IPS DF 4.7 (cell line): ENCODE measurements around the gene THBS4.
"Not testable (repeated sequence)": the region's sequence is repeated elsewhere in the genome, so short reads cannot be mapped to it uniquely, and the experiment has no call there.

Experiments
- DNase-seq: peaks from one replicate; pipeline ENCODE4 v3.0.0-alpha.2; 2013; ENCODE audit warnings: low spot score; ENCODE audit errors: extremely low read depth

The THBS4 gene

GRCh38 chr5:80076131-80077050 is 41.2 kb downstream of the THBS4 start:
- no peak for DNase-seq

GRCh38 chr5:80077051-80077714 is 42.0 kb downstream of the THBS4 start:
- no peak for DNase-seq

GRCh38 chr5:80078921-80079320 is 43.8 kb downstream of the THBS4 start:
- no peak for DNase-seq

- DNase-seq: no peak
These were observed 47.1 kb downstream of the THBS4 start for GRCh38 chr5:80082281-80082680.

- DNase-seq: no peak
These were observed 47.6 kb downstream of the THBS4 start for GRCh38 chr5:80082731-80083100.

- no peak for DNase-seq
These were observed 48.1 kb downstream of the THBS4 start for GRCh38 chr5:80083101-80083890.

GRCh38 chr5:80090884-80091166 is 55.7 kb downstream of the THBS4 start:
- no peak for DNase-seq

GRCh38 chr5:80091792-80092192 is 56.6 kb downstream of the THBS4 start:
- DNase-seq: not testable (repeated sequence)

GRCh38 chr5:80092486-80093107 is 57.4 kb downstream of the THBS4 start:
- no peak for DNase-seq

- no peak for DNase-seq
These were observed 58.6 kb downstream of the THBS4 start for GRCh38 chr5:80093796-80094195.

GRCh38 chr5:80094236-80094738 is 59.1 kb downstream of the THBS4 start:
- no peak for DNase-seq

- DNase-seq: no peak
These were observed 62.3 kb downstream of the THBS4 start for GRCh38 chr5:80097451-80097850.

GRCh38 chr5:80101993-80102392 is 66.8 kb downstream of the THBS4 start:
- DNase-seq: no peak

- no peak for DNase-seq
These were observed 68.2 kb downstream of the THBS4 start for GRCh38 chr5:80103371-80103770.

- no peak for DNase-seq
These were observed 70.7 kb downstream of the THBS4 start for GRCh38 chr5:80105698-80106439.

GRCh38 chr5:80106916-80107315 is 71.8 kb downstream of the THBS4 start:
- DNase-seq: no peak

GRCh38 chr5:80109646-80110478 is 74.7 kb downstream of the THBS4 start:
- no peak for DNase-seq

GRCh38 chr5:80111376-80111990 is 76.3 kb downstream of the THBS4 start:
- not testable (repeated sequence) for DNase-seq

GRCh38 chr5:80114860-80115259 is 79.7 kb downstream of the THBS4 start:
- DNase-seq: no peak
